SK-N-MC (cell line): ENCODE data around the gene KTI12.

Source experiments
- DNase-seq: peaks from one replicate; pipeline ENCODE4 v3.0.0-alpha.2; 2011; ENCODE audit warnings: low read depth, low spot score
- H3K27ac ChIP-seq: fragments of 200-600 bp; sonication (generic); 2 replicates; pipeline ENCODE4 v1.5.1; 2016; ENCODE audit warnings: mixed run types
- H3K36me3 ChIP-seq: fragments of 200-600 bp; sonication (generic); 2 replicates; pipeline ENCODE4 v1.6.1; 2017; ENCODE audit warnings: antibody characterized with exemption, low read length, mixed read lengths; ENCODE audit not compliant: insufficient read depth
- H3K4me3 ChIP-seq: fragments of 200-600 bp; sonication (generic); 2 replicates; pipeline ENCODE4 v1.5.1; 2016
- H3K9ac ChIP-seq: fragments of 200-600 bp; sonication (generic); 2 replicates; pipeline ENCODE4 v1.8.0; 2017; ENCODE audit warnings: mixed run types, mixed read lengths; ENCODE audit not compliant: insufficient read length
- H3K9me3 ChIP-seq: fragments of 200-600 bp; sonication (generic); 2 replicates; pipeline ENCODE4 v1.6.1; 2017; ENCODE audit warnings: low read depth, mild to moderate bottlenecking, antibody characterized with exemption, low read length, moderate library complexity, mixed read lengths
- EZH2 ChIP-seq: fragments of 200-600 bp; sonication (generic); IDR thresholded peaks from one replicate; pipeline ENCODE4 v1.6.1; 2017; ENCODE audit warnings: antibody characterized with exemption
- FOXP2 ChIP-seq: optimal IDR thresholded peaks from 2 replicates; pipeline ENCODE3; 2011; ENCODE audit warnings: mild to moderate bottlenecking, moderate library complexity; ENCODE audit not compliant: insufficient read depth; ENCODE audit errors: extremely low read length, control extremely low read depth
- POLR2AphosphoS5 ChIP-seq: IDR thresholded peaks from 2 replicates; pipeline ENCODE4 v1.6.1; 2012; ENCODE audit warnings: mild to moderate bottlenecking, low read depth, low read length, borderline replicate concordance

KTI12 gene

GRCh38 chr1:52059321-52059720 lies 25.7 kb upstream of the KTI12 start:
- H3K9ac ChIP-seq = peak overlapping the region; percentile 41
- H3K4me3 ChIP-seq = peak overlapping the region; percentile 52
- H3K27ac ChIP-seq = peak overlapping the region; percentile 69
- DNase-seq = no peak
- H3K9me3 ChIP-seq = no peaks in the 10 kb centered on the region
- TF ChIP-seq FOXP2 = no peak
- TF ChIP-seq EZH2 = no peak
- no peak for TF ChIP-seq POLR2AphosphoS5
- peaks cover 50% of the 10 kb centered on the region for H3K36me3 ChIP-seq

DNA sequence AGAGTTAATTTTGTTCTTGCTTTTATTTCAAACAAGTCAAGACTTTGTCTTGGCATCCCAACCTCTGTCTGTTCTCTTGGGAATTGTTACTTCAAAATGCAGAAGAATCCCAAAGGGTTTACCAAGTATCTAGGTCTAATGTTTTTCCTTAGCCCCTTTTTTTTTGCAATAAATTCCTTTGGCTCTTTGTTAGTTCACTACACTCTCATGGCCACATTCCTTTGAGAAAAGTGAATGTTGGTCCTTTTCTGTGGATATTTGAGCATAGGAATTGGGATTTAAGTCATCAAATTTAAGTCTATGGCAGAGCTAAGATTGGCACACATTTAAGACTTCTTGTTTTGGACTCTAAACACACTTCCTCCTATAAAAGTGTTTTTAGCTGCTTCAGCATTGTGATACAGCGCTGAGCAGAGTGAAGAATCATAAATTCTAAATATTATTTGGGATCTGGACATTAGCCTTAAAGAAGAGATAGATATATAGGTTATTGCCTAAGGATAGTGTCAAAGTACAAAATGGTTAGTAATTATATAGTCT lies 24.3 kb upstream of the KTI12 start:
- peaks cover 37% of the 10 kb centered on the region for H3K36me3 ChIP-seq
- H3K9ac ChIP-seq = peak overlapping the region; percentile 96
- H3K4me3 ChIP-seq = peak overlapping the region; percentile 93
- H3K9me3 ChIP-seq = no peaks in the 10 kb centered on the region
- peak overlapping the region; percentile 97 for H3K27ac ChIP-seq
- DNase-seq = no peak
- TF ChIP-seq EZH2 (no peak), POLR2AphosphoS5 (no peak), FOXP2 (no peak)

- no peak for DNase-seq
- H3K27ac ChIP-seq = peak overlapping the region; percentile 97
These were observed 23.6 kb upstream of the KTI12 start for GRCh38 chr1:52057255-52057654.

GRCh38 chr1:52056937-52057231 lies 23.3 kb upstream of the KTI12 start:
- Histone ChIP-seq H3K27ac (peak overlapping the region; percentile 97), H3K9ac (peak overlapping the region; percentile 96), H3K9me3 (no peaks in the 10 kb centered on the region), H3K36me3 (peaks cover 40% of the 10 kb centered on the region), H3K4me3 (peak overlapping the region; percentile 93)
- TF ChIP-seq POLR2AphosphoS5 (no peak), EZH2 (no peak), FOXP2 (no peak)
- no peak for DNase-seq

More at GRCh38 chr1:52057255-52057654, 23.6 kb upstream of the KTI12 start:
- H3K9me3 ChIP-seq = no peaks in the 10 kb centered on the region
- TF ChIP-seq EZH2 (no peak), POLR2AphosphoS5 (no peak), FOXP2 (no peak)
- H3K36me3 ChIP-seq = peaks cover 36% of the 10 kb centered on the region
- peak overlapping the region; percentile 96 for H3K9ac ChIP-seq
- peak overlapping the region; percentile 93 for H3K4me3 ChIP-seq

DNA sequence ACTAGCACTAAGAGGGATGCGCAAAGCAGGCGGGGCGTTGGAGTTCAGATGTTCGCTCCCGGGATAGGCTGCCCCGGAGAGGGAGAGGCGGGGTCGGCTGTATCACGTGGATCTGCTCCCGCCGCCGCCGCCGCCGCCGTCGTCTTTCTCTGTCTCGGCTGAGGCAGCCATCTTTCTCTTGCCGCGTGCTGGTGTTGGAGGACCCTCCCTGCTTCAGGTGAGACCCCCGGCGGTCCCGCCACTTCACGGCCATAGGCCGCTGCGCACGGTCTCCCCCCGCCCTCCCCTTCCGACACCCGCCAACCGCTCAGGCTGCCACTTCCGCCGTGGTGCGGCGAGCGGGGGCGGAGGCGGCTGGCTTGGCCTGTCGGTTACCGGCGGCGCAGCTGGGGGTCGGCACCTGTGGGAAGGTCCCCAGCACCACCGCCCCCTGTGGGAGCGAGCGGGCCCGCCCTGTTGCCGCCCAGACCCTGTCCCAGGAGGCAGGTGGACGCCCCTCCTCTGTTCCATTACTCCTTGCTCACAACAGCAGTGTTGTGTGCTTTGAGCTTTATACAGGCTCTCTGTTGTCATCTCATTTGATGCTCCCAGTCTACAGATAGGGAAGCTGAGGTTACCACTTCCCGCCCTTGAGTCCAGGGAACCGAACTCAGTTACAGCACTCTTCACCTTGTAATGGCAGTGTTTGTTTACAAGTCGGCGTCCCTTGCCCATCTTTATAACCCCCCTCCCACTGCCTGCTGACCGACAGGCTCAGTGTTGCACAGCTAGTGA lies 22.7 kb upstream of the KTI12 start, which contains the start of gene BTF3L4:
Gene BTF3L4, plus strand, starts transcription at position 133 of the 774 bp plus-strand sequence. CDS start 3,553 bp downstream, outside the sequence.
- Histone ChIP-seq H3K36me3 (peaks cover 41% of the 10 kb centered on the region), H3K27ac (peak within 1 kb of the TSS; percentile 97), H3K9ac (peak within 1 kb of the TSS; percentile 96), H3K9me3 (no peaks in the 10 kb centered on the region), H3K4me3 (peak within 1 kb of the TSS; percentile 93)
- peak; percentile 51 for DNase-seq
- TF ChIP-seq POLR2AphosphoS5 (peak; percentile 83), EZH2 (no peak)

DNA sequence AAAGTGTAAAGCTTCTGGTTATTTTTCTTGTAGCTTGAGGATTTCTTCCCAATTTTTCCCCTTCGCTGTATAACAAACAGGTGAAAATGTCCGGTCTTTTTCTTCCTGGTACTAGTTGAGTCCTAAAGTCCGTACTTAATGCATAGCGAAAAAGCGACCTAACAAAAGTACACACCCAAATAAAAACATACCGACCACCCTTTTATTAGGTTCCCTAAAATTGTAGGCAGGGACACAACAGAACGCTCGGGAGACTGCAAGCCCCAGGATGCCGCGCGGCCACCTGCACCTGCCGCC lies 22.2 kb upstream of the KTI12 start:
- Histone ChIP-seq H3K9me3 (no peaks in the 10 kb centered on the region), H3K4me3 (peak overlapping the region; percentile 93), H3K36me3 (peaks cover 36% of the 10 kb centered on the region), H3K9ac (peak overlapping the region; percentile 90), H3K27ac (peak overlapping the region; percentile 97)
- no peak for DNase-seq
- TF ChIP-seq FOXP2 = no peak
- TF ChIP-seq EZH2 = no peak
- no peak for TF ChIP-seq POLR2AphosphoS5

GRCh38 chr1:52055066-52055865 lies 21.7 kb upstream of the KTI12 start, which contains the start of gene TXNDC12:
TSS of gene TXNDC12 (minus strand) at chr1:52055191. CDS start at chr1:52055096, 95 bp downstream.
- Histone ChIP-seq H3K27ac (peak within 1 kb of the TSS; percentile 97), H3K4me3 (peak within 1 kb of the TSS; percentile 93)
- TF ChIP-seq EZH2 (no peak), POLR2AphosphoS5 (peak; percentile 94)

GRCh38 chr1:52054496-52055065 lies 21.0 kb upstream of the KTI12 start:
- H3K9ac ChIP-seq = peak overlapping the region; percentile 90
- peak overlapping the region; percentile 37 for H3K27ac ChIP-seq
- no peak for DNase-seq
- TF ChIP-seq EZH2 (no peak), FOXP2 (no peak), POLR2AphosphoS5 (no peak)
- H3K36me3 ChIP-seq = peaks cover 32% of the 10 kb centered on the region
- H3K4me3 ChIP-seq = peak overlapping the region; percentile 93
- H3K9me3 ChIP-seq = no peaks in the 10 kb centered on the region

More at GRCh38 chr1:52055066-52055865, 21.7 kb upstream of the KTI12 start, which contains the start of gene TXNDC12:
- Histone ChIP-seq H3K9me3 (no peaks in the 10 kb centered on the region), H3K36me3 (peaks cover 35% of the 10 kb centered on the region), H3K9ac (peak within 1 kb of the TSS; percentile 90)
- peak; percentile 81 for DNase-seq
